GM21717 (cell line): ENCODE results near the gene SEC23B.
"Not testable (repeated sequence)": the region's sequence is repeated elsewhere in the genome, so short reads cannot be mapped to it uniquely, and the experiment has no call there.

Experiments
- ATAC-seq: cut with Tn5 transposase; IDR thresholded peaks from one replicate; pipeline ENCODE4 v1.9.1; 2021; ENCODE audit warnings: mild to moderate bottlenecking, moderate library complexity; ENCODE audit not compliant: unreplicated experiment

The SEC23B gene

DNA sequence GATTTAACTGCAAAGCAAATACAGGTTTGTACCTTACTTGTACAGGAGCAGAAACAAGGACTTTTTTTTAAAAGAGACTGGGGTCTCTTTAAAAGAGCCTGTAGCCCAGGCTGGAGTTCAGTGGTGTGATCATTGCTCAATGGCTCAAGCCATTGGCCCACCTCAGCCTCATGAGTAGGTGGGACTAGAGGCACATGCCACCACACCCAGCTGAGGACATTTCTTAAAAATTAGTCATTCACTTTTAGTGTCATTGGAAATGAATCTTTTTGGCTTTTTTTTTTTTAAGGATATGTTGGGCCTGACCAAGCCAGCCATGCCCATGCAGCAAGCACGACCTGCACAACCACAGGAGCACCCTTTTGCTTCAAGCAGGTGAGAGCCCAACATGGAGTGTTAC, 16.9 kb downstream of the SEC23B start:
- no peak for ATAC-seq

DNA sequence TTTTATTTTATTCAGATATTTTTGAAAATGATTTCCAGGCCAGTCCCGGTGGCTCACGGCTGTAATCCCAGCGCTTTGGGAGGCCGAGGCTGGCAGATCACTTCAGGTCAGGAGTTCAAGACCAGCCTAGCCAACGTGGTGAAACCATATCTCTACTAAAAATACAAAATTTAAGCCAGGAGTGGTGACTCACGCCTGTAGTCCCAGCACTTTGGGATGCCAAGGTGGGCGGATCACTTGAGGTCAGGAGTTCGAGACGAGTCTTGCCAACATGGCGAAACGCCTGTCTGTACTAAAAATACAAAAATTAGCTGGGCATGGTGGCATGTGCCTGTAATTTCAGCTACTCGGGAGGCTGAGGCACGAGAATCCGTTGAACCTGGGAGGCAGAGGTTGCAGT, 19.0 kb downstream of the SEC23B start:
- ATAC-seq, result not testable (repeated sequence)

DNA sequence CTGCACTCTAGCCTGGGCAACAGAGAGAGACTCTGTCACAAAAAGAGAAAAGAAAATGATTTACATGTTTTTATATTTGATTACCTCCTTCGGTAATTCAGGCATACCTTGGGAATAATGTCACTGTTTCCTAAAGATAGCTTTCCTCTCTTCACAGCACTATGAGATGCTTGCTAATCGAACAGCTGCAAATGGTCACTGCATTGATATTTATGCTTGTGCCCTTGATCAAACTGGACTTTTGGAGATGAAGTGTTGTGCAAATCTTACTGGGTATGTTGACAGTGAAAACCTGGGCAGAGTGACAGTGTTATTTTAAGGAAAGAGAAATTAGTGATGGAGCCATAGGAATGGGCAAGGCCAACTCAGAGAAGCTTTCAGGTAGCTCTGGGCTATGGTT, 19.6 kb downstream of the SEC23B start:
- no peak for ATAC-seq

DNA sequence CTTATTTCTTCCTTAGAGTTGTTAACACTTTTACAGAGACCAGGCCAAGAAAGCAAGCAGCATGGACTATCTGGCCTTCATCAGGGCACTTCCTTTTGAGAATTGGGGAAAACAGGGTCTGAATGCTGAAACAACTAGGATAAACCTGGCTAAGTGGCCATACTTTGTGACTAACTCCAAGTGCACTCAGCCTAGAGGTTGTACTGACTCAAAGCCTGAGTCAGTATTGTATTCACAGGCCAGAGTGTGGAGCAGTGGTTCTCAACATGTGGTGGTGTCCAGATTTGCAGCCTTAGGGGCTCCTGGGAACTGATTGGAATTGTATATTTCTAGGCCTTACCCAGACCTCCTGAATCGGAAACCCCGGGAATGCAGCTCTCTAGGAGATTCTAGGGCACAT, 20.1 kb downstream of the SEC23B start:
- ATAC-seq, result no peak

DNA sequence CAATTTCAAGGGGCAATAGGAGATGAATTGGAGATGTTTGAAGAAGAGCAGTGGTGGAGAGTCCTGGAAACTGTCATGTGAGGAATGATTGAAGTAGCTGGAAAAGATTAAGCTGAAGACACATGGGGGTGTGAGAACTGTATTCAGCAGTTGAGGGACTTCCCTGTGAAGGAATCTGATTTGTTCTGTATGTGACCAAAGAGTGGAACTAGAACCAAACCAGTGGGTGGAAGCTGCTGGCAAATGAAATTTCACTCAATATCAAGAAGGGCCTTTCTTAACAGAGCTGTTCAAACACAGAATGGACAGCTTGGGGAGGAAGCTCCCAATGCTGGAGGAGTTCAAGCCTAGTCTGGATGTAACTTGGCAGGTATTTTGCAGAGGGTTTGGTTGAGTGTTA, 21.3 kb downstream of the SEC23B start:
- no peak for ATAC-seq

DNA sequence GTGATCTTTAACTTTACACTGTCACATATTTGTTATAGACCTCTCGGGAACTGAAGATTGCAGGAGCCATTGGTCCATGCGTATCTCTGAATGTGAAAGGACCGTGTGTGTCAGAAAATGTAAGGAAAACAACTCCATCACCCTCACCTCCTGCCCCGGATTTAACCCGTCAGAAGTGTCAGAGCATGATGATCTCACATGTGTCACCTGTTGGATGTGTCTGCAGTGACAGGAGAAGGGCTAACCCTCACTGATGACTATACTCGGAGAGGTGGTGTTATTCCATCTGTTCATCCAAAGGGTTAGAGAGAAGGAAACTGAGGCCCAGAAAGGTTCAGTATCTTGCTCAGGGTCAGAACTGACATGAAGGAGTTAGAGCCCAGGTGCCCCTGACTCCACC, 24.9 kb downstream of the SEC23B start:
- no peak for ATAC-seq

DNA sequence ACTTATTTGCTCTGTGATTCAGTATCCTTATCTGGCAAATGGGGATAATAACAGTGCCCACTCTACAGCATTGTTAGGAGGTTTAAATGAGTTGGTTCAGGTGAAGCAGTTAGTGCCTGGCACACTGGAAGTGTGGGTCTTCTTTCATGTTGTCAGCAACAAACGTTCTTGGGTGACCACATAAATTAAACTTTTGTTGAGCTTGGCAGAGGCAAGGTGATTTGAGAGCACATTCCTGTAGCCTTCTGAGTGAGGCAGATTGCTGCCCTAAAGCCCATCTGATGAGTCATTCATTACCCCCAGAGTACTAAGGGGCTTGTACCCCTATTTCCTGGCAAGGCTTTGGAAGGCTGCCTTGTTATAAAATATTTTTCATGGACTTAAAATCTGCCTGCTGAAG, 25.8 kb downstream of the SEC23B start:
- no peak for ATAC-seq

DNA sequence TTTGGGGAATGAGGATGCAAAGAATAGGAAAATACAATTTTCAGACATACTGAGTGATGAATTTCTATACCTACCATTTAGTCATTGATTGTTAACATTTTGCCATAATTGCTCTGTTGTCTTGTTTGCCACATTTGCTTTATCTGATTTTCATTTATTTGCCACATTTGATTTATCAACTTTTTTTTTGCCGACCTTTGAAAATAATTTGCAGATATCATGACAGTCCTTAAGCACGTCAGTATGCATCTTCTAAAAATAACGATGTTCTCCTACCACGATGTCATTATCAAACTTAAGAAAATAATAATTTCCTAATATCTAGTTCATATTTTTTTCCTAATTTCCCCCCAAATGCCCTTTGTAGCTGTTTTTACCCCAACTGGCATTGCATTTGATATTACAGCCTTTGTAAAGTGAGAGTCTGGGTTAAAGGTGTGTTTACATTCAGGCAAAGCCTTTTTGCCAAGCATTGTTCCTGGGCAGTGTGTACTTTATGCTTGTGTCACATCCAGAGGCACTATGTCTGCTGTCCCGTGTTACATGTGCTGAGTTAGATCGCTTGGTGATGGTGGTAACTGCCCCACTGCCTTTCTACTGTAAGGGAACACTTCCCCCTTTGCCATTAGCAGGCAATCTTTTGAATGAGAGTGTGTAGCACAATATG, 26.4 kb downstream of the SEC23B start:
- no peak for ATAC-seq

DNA sequence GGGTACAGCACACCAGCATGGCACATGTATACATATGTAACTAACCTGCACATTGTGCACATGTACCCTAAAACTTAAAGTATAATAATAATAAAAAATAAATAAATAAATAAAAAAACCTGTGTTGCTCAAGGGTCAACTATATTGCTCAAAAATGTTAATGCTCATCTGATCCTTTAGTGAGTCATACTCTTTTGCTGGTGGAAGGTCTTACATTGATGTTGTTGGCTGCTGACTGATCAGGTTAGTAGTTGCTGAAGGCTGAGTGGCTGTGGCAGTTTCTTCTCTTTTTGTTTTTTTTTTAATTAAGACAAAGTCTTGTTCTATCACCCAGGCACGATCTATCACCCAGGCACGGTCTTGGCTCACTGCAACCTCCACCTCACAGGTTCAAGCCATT, 29.9 kb downstream of the SEC23B start:
- no peak for ATAC-seq

DNA sequence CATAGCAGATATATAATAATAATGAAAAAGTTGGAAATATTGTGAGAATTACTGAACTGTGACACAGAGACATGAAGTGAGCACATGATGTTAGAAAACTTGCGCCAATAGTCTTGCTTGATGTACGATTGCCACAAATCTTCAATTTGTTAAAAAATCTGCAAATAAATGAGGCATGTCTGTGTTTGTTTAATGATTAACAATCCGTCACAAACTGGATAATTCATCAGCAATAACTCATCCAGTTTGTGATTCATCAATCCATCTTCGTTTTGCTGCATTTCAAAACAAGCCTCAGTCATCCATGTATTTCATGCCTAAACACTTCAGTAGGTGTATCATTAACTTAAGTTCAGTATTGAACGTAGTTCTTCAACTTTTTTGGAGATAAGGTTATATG, 34.0 kb downstream of the SEC23B start:
- ATAC-seq, result no peak

DNA sequence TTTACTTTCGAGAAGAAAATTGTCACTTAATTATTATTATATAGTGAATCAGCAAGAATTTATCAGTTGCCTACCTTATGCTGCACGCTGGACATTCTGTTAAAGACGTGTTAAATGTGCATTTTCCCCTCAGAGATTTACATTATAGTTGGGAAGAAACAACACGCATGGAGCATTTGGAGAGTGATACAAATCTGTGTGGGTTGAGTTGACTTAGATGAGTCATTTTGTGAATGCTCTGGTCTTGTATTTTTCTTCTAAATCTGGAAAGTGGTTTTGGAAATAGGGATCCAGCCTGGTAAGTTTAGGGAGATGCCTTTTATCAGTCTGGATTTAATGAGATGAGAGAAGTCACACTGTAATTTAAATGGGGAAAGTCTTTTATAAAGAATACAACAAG, 35.5 kb downstream of the SEC23B start:
- ATAC-seq, result no peak

DNA sequence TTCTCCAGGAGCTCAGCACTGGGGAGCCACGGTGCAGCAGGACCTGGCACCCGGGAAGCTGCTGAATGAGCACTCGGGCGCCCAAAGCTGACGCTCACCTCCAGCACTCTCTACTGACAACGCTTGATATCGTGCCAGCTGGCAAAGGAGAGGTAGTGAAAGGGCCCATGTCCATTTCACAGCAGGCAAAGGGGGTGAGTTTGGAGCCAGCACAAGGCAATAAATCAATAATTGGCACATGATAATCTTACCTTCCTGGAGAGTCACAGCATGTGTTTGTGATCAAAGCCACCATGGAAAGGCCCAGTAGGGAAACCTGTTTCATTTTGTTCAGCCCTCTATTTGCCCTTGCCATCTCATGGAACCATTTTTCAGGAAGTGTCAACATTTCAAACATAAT, 36.2 kb downstream of the SEC23B start:
- ATAC-seq, result no peak

DNA sequence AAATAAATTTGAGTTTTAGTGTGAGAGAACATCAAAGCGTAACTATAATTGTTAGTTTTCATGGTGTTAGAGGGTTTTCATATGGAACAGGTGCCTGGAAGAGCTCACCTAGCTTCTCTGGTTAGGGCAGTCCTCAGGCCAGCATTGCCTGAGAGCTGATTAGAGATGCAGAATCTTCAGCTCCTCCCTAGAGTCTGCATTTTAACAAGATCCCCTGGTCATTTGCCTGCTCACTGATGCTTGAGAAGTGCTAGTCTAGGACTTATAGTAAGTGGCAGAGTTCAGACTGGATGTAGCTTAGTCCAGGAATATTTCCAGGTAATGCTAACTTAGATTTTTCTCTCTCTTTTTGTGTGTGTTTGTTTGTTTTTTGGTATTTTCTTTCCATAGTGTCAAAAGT, 37.8 kb downstream of the SEC23B start:
- no peak for ATAC-seq

DNA sequence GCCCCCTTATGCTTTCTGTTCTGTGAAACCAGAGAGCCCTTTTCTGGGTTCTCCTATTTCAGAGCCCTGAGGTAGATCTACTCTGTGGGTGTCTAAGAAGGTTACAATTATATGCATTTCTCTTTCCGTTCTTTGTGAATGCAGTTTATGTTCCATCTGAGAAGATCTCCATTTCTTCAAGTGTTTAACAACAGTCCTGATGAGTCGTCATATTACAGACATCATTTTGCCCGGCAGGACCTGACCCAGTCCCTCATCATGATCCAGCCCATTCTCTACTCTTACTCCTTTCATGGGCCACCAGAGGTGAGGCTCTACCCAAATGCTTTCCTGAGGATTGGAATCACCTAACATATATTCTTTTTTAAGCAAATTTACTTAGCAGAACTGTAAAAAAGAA, 40.7 kb downstream of the SEC23B start:
- ATAC-seq, result no peak

DNA sequence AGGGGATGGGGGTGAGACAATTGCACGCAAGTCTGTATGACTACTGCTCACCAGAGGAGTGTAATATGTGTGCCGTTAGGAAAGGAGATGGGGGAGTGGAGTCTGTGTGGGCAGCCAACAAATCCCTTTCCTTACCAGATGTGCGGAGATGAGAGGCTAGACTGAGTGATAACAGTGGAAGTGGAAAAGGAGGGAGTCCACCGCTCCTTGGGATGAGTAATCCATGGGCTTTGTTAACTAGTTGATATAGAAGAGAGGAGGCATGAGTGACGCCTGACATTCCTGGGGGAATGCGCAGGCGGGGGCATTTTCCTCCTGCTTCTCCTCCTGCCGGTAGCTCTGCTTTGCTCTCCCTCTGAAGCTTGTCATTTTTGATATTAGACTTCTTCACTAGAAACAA, 46.0 kb downstream of the SEC23B start:
- ATAC-seq, result no peak

DNA sequence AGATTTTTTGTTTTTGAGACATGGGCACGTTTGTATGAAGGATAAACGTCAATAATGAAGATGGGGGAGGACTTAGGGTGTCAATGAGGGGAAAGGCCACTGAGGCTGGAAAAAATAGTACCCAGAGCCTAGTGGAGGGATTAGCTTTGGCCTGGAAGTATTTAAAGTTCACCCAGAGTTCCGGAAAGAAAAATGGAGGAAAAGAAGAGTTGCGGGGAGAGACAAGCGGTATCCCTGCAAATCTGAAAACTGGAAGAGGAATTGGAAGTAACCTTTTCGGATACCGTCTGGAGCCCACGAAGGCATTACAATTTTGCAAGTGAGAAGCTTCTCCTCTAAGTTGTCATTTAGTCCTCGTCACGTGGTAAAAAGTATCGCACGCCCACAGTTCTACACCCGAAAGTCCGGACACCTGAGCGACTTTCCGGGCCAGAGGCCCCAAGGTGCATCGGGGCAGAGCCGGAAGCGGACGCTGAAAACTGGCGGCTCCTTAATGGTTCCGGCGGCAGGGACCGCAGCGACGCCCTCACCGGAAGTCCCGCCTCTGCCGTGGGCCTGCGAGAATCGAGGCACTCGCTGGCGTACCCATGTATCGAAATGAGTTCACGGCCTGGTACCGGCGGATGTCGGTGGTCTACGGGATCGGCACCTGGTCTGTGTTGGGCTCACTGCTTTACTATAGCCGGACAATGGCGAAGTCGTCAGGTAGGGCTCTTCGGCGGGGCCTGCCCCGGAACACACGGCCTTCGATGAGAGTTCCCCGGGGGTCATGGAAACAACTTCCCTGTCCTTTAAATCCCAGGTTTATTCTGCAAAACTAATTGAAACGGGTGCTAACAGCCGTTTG, 59.4 kb downstream of the SEC23B start, which contains the start of gene SMIM26:
Gene SMIM26, plus strand, starts transcription at position 541 of the 847 bp plus-strand sequence. Its CDS starts 47 bp downstream, at position 588.
- peak; percentile 99 for ATAC-seq

DNA sequence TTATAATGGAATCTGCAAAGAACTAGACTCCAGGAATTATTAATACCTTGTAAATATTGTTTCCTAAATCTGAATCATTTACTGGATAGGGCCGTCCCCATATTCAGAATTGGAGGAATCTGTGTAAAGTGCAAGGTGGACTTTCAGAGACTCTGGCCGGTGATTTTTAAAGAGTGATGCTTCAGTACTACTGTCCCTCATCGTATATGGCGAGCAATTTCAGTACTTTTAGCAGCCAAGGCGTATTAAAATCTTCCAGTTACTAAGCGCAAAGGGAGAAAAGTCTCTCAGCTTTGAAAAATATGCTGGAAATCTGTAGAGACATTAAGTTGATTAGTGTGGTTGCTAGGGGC, 60.0 kb downstream of the SEC23B start:
- peak; percentile 10 for ATAC-seq

DNA sequence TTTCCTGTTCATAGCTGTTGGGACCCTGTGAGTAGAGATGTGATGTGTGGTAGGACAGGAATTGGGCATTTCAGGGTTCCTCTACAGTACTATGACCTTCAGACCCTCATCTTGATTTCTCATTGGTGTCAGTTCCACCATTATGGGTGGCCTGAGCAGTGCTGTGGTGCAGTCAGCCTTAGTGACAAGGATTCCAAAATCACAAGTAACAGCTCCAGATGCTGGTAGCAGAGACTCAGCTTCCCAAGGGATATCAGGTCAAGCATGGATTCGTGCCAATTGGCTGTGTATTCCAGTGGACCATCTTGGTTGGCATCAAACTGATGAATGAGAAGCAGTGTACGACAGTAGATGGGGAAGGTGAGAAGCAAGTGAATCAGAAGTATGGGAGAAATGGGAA, 63.3 kb downstream of the SEC23B start:
- no peak for ATAC-seq

DNA sequence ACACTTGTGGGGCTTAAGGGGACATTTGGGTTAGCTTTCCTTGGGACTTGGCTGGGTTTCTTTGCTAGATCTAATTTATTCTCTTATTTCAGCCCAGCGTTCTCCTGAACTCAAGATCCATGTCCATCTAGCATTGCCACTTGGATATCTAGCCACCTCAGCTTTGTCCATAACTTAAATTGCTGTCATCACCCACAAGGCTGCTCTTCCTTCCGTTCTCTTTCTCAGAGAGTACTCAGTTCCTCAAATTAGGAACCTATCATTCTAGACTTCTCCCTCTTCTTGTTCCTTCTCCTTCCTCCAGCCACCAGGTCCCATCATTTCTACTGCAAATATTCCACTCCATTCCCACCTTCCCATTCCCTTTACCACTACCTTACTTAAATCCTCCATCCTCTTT, 63.8 kb downstream of the SEC23B start:
- ATAC-seq, result no peak

DNA sequence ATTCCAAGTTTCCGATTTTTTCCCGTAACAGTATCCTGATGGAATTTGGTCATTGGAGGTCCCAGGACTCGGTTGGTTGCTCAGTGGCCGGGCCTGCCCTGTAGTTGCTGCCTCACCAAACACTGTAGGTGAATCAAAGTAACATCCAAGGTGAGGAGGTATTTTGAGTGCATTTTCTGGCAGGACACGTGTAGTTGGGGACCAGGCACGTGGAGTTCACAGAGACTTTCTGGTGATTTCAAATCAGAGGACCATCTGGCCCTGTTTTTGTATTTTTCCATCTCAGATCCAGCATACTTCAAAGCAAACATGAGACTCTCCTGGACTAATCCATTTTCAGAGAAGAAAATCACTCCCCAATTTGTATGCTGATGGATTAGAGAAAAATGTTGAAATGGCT, 70.2 kb downstream of the SEC23B start:
- no peak for ATAC-seq

DNA sequence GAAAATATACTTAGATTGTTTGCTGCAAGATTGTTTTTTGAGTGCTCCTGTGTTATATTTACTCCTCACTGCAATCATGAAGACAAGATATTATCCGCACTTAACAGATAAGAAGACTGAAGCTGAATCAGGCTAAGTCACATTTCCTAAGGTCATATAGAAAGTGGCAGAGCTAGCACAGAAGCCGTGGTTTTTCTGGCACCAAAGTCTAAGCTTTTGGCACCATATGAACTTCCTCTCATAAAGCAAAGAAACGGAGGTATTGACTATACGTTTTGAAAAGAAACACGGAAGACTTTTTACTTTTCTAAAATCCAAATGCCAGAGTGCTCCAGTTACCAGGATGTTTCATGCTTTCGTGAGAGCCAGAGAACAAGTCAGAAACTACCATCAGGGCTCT, 70.8 kb downstream of the SEC23B start:
- no peak for ATAC-seq

DNA sequence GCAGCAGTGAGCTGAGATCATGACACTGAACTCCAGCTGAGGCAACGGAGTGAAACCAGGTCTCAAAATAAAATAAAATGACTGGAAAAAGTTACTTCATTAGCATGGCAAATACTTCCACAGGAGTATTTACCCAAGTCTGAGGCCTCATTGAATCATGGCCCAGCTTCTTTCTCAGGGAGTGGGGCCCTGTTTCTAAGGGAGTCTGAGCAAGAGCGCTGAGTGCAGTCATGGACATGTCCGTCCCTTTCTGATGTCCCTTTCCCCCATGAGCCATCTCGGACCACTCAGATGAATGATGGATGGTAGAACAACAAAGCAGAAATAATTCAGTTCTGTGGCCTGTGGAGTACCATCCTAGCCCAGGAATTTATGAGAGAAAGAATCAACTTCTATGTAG, 72.3 kb downstream of the SEC23B start:
- ATAC-seq, result no peak

DNA sequence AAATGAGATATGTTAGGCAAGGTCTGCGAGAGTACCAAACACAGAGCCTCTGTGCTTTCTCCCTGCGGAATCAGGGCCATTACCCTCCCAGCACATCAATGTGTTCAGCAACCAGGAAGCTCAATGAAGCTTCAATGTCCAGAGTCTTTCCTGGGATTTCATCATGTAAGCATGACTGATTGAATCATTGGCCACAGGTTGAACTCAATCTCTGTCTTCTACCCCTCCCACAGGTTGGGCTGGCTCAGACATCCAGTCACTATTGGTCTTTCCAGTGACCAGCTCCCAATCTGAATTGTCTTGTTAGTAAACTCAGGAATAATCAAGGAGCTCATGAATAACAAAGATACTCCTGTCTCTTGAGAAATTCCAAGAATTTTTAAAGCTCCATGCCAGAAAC, 77.4 kb downstream of the SEC23B start:
- no peak for ATAC-seq
